Type B pancreatic cell (in vitro differentiated cells): ENCODE results near the gene CAPN11. TPM values are rescaled to one million over a fixed set of nuclear protein-coding genes. Genes with fewer than 3 reads are reported as not detected.

Experiments
- DNase-seq: peaks from one replicate; pipeline ENCODE4 v3.0.0; 2021; ENCODE audit warnings: mixed read lengths; ENCODE audit not compliant: unreplicated experiment; ENCODE audit errors: extremely low spot score
- H3K27ac Mint-ChIP-seq: 2 replicates; pipeline ENCODE4 v1.8.0; 2021; ENCODE audit warnings: mild to moderate bottlenecking, mixed read lengths
- H3K27me3 Mint-ChIP-seq: 2 replicates; pipeline ENCODE4 v1.8.0; 2021; ENCODE audit warnings: mixed read lengths
- H3K36me3 Mint-ChIP-seq: 2 replicates; pipeline ENCODE4 v1.8.0; 2021; ENCODE audit warnings: mixed read lengths
- H3K4me1 Mint-ChIP-seq: one replicate; pipeline ENCODE4 v1.8.0; 2021; ENCODE audit warnings: mixed read lengths; ENCODE audit not compliant: unreplicated experiment
- H3K4me3 Mint-ChIP-seq: 2 replicates; pipeline ENCODE4 v1.8.0; 2021; ENCODE audit warnings: mild to moderate bottlenecking, mixed read lengths
- H3K9me3 Mint-ChIP-seq: 2 replicates; pipeline ENCODE4 v1.8.0; 2021; ENCODE audit warnings: mixed read lengths
- CTCF ChIP-seq: fragments of 200-600 bp; sonication (generic); conservative IDR thresholded peaks from 2 replicates; pipeline ENCODE4 v1.5.0; 2021; ENCODE audit warnings: antibody characterized with exemption, mild to moderate bottlenecking
- total RNA-seq: library from RNA; stranded (reverse); gene quantifications from 2 replicates; pipeline ENCODE4 v1.2.1, GENCODE V29; 2021; ENCODE audit warnings: low replicate concordance

CAPN11 gene
- total RNA-seq, 1 donor from 2014 or later: not detected

DNA sequence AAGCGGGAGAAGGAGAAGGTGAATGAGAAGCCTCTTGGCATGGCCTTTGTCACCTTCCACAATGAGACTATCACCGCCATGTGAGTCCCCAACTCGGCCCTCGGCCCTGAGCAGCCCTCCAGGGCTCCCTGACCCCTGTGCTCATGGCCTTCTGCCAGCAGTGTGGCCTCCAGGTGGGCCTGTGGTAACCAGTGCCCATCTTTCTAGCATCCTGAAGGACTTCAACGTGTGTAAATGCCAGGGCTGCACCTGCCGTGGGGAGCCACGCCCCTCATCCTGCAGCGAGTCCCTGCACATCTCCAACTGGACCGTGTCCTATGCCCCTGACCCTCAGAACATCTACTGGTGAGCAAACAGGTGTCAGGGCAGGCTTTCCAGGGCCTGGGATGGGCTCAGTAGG is 10.3 kb upstream of the CAPN11 start:
- Mint-ChIP-seq H3K36me3 (peaks cover 27% of the 10 kb centered on the region), H3K4me1 (no peaks in the 10 kb centered on the region), H3K27ac (no peak overlapping the region), H3K9me3 (no peaks in the 10 kb centered on the region), H3K27me3 (no peaks in the 10 kb centered on the region), H3K4me3 (no peak overlapping the region)
- DNase-seq: no peak
- TF ChIP-seq CTCF: no peak

- TF ChIP-seq CTCF: no peak
- H3K27me3 Mint-ChIP-seq: no peaks in the 10 kb centered on the region
Observed at GRCh38 chr6:44149369-44150012, 9.1 kb upstream of the CAPN11 start.

GRCh38 chr6:44150317-44150917 is 8.2 kb upstream of the CAPN11 start:
- TF ChIP-seq CTCF: no peak
- H3K4me1 Mint-ChIP-seq: no peaks in the 10 kb centered on the region
- no peak overlapping the region for H3K4me3 Mint-ChIP-seq
- H3K36me3 Mint-ChIP-seq: peaks cover 24% of the 10 kb centered on the region
- no peak for DNase-seq
- H3K9me3 Mint-ChIP-seq: no peaks in the 10 kb centered on the region
- no peaks in the 10 kb centered on the region for H3K27me3 Mint-ChIP-seq
- H3K27ac Mint-ChIP-seq: no peak overlapping the region

More at GRCh38 chr6:44149369-44150012, 9.1 kb upstream of the CAPN11 start:
- peaks cover 24% of the 10 kb centered on the region for H3K36me3 Mint-ChIP-seq
- H3K4me3 Mint-ChIP-seq: no peak overlapping the region
- H3K4me1 Mint-ChIP-seq: no peaks in the 10 kb centered on the region
- no peak overlapping the region for H3K27ac Mint-ChIP-seq
- H3K9me3 Mint-ChIP-seq: no peaks in the 10 kb centered on the region
- no peak for DNase-seq

- peak; percentile 99 for TF ChIP-seq CTCF
- peaks cover 19% of the 10 kb centered on the region for H3K36me3 Mint-ChIP-seq
- no peak overlapping the region for H3K27ac Mint-ChIP-seq
- DNase-seq: peak; percentile 87
- no peak overlapping the region for H3K4me3 Mint-ChIP-seq
- H3K9me3 Mint-ChIP-seq: no peaks in the 10 kb centered on the region
- peaks cover 5% of the 10 kb centered on the region for H3K4me1 Mint-ChIP-seq
- no peaks in the 10 kb centered on the region for H3K27me3 Mint-ChIP-seq
Observed at GRCh38 chr6:44151348-44152108, 7.1 kb upstream of the CAPN11 start.

- Mint-ChIP-seq H3K4me3 (no peak overlapping the region), H3K27me3 (no peaks in the 10 kb centered on the region), H3K4me1 (peaks cover 11% of the 10 kb centered on the region), H3K36me3 (peaks cover 19% of the 10 kb centered on the region), H3K9me3 (no peaks in the 10 kb centered on the region), H3K27ac (no peak overlapping the region)
- no peak for TF ChIP-seq CTCF
- DNase-seq: no peak
Observed at GRCh38 chr6:44152109-44152461, 6.5 kb upstream of the CAPN11 start.
